ENCODE data around the gene NOMO2.
"Not testable (repeated sequence)": the region's sequence is repeated elsewhere in the genome, so short reads cannot be mapped to it uniquely, and the experiment has no call there.

Gene NOMO2

DNA sequence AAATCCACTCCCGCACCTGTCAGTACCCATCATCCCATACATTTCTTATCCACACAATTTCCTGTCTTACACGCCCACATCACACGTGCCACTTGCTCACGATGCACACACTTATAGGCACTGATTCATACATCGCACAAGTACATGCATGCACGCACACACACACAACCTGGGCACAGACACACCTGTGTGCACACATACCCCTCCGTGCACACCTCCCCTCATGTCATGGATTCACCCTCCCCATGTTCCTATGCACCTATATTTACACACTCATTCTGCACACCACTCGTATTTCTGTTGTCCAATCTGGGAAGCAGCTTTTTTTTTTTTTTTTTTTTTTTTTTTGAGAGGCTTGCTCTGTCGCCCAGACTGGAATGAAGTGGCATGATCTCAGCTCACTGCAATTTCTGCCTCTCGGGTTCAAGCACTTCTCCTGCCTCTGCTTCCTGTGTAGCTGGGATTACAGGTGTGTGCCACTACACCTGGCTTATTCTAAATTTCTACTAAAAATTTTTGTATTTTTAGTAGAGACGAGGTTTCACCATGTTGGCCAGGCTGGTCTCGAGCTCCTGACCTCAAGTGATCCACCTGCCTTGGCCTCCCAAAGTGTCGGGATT is 13.5 kb upstream of the NOMO2 start:
- not testable (repeated sequence) for DNase-seq (ENCODE audit: low spot score)

GRCh38 chr16:18573887-18574286 is 12.0 kb upstream of the NOMO2 start:
- not testable (repeated sequence) for DNase-seq (ENCODE audit: low spot score)

- DNase-seq (ENCODE audit: low spot score): not testable (repeated sequence)
Observed at GRCh38 chr16:18572973-18573372, 11.1 kb upstream of the NOMO2 start.

DNA sequence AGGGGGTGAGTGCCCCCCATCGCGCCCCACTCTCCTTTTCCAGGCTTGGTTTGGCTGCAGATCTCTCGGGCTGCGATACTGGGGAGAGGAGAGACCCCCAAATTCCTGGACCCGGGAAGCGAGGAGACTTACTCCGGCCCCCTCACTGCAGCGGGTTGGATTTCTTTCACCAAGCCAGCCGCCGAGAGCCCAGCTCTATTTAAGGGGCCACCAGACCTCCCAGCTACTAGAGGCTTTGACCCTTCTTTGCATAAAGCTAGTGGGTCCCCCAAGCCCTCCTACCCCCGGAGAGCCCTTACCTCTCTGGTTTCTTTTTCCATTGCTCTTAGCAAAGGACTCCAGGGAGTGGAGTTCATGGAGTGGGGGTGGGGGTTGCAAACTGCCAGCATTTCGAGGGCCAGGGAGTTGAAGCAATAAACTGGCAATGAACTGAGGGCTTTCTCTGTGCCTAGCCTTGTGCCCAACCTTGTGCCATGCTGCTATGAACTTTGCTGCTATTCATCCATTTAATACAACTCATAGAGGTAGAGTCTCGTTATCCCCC is 9.5 kb upstream of the NOMO2 start:
- DNase-seq (ENCODE audit: low spot score): not testable (repeated sequence)

DNA sequence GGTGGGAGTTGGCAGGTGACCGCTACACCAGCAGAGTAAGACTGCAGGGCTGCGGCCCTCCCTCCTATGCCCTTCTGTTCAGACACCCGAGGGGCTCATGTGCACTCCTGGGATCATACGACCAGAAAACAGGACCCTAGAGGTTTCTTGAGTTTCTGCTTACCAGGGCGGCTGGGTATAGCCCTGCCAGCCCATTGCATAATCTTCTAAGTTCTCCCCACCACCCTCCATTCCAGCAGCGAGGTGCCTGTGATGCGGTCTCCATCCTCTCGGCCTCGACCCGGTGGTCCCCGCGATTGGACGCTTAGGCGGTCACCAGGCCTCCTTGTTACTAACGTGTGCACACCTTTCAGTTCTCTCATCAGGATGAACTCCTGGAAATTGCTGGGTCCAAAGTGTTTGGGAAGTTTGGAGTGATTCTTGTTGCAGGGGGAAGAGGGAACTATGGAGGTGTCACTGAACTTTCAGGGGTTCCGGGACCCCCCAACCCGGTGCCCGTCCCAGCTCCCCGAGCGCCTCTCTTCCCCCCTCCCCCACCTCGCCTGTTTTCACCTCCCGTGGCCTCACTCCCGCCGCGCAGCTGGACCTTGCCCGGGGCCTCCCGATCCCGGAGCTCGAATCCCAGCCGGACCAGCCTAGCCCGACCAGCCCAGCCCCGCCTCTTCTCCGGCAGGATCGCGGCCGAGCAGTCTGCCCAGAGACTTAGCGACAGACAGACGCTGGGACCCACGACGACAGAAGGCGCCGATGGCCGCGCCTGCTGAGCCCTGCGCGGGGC is 8.8 kb upstream of the NOMO2 start:
- not testable (repeated sequence) for DNase-seq (ENCODE audit: low spot score)

- not testable (repeated sequence) for DNase-seq (ENCODE audit: low spot score)
Observed at GRCh38 chr16:18560416-18561220, 1.3 kb downstream of the NOMO2 start.

- DNase-seq (ENCODE audit: low spot score): not testable (repeated sequence)
Observed at GRCh38 chr16:18553671-18554070, 8.2 kb downstream of the NOMO2 start.

GRCh38 chr16:18547382-18547781 is 14.5 kb downstream of the NOMO2 start:
- DNase-seq (ENCODE audit: low spot score): not testable (repeated sequence)

DNA sequence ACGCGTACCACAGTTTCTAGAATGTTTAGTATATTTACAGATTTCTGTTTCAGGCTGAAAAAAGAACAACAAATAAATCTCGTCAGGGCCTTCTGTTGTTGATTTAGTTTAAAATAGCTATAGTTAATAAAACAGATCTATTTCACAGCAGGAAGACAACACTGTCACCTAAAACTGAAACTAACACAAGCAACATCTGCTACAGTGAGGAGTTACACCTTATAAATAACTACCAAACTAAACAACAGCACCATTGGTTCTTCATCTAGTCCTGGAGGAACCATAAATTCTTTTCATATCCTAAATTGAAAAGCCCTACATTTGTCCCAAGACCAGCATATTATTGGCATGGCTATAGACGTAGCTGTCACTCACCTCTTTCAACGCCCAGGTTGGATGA is 15.0 kb downstream of the NOMO2 start:
- DNase-seq (ENCODE audit: low spot score): not testable (repeated sequence)

DNA sequence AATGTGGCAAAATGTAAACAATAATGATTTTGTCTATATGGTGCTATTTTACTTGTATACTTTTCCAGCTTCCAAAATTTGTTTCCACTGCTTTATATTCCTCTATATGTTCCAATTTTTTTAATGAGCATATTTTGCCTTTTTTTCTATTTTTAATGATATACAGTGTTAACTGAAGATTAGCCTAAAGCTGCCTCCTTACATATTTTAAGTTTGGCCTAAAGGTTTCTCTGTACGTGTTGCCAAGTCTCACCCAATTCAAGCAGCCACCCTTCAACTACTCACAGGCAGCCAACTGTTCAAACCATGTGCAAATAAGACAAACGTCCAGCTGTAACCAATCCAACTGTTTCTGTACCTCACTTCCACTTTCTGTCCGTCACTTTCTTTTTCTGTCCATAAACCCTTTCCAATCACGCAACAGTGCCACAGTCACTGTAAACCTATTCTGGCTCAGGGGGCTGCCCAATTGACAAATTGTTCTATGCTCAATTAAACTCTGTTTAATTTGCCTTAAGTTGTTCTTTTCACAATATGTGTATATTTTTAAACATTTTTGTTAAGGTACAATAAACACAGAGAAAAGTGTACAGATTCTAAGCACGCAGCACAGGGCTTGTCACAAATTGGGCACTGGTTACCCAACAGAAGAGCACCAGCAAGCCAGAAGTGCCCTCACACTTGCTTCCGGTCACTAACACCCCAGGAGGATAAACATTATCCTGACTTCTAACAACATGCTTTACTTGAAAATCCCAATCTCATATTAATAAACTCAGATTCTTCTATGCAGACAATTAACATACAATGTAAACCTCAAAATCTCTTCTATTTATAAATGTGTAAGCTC is 17.4 kb downstream of the NOMO2 start:
- not testable (repeated sequence) for DNase-seq (ENCODE audit: low spot score)

GRCh38 chr16:18541912-18542311 is 20.0 kb downstream of the NOMO2 start:
- DNase-seq (ENCODE audit: low spot score): not testable (repeated sequence)

DNA sequence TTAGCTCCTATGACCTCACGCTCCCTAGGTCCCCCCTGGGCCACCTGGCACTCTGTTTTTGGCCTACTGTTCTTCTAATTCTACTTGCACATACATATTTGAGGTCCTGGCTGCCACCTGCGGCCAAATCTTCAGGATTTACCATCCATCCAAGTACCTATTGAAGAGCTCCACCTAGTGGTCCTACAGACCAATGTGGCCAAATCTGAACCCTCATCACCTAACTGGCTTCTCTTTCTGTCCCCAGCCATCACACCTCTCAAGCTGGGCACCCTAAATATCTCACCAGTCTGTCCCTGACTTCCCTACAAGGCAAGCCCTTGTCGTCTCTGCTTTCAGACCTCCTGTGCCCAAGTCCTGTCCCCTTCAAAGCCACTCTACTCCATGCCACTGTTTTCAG is 24.9 kb downstream of the NOMO2 start:
- DNase-seq (ENCODE audit: low spot score): not testable (repeated sequence)

DNA sequence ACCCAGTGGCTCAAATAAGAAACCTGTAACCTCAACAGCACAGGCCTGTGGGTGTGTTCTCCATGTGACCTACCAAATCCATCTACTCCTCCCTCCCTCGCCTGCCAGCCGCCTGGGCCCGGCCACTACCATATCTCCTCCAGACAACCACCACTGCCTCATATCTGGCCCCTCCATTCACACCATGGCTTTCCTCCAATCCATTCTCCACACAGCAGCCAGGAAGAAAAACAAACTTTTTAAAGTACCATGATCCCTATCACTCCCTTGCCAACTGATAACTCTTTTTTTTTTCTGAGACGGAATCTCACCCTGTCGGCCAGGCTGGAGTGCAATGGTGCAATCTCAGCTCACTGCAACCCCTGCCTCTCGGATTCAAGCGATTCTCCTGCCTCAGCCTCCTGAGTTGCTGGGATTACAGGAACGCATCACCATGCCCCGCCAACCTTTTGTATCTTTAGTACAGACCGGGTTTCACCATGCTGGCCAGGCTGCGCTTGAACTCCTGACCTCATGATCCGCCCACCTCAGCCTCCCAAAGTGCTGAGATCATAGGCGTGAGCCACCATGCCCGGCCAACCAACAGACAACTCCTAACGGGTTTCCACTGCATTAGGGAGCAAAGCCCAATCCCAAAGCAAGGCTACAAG is 26.3 kb downstream of the NOMO2 start:
- not testable (repeated sequence) for DNase-seq (ENCODE audit: low spot score)

DNA sequence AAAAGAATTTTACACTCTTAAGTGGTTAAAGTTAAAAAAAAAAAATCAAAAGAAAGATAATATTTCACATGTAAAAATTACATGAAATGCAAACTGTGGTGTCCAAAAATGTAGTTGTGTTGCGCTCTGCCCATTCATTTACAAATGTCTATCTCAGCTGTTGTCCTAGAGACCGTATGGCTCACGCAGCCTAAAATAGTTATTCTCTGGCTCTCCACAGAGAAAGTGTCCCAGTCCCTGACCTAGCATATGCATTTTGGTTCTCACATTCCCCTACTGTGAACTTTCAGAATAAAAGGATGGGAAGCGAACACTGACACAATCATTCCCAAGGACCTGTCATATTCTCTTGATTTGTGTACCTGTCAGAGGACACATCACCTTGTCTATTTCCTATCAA is 27.6 kb downstream of the NOMO2 start:
- not testable (repeated sequence) for DNase-seq (ENCODE audit: low spot score)

DNA sequence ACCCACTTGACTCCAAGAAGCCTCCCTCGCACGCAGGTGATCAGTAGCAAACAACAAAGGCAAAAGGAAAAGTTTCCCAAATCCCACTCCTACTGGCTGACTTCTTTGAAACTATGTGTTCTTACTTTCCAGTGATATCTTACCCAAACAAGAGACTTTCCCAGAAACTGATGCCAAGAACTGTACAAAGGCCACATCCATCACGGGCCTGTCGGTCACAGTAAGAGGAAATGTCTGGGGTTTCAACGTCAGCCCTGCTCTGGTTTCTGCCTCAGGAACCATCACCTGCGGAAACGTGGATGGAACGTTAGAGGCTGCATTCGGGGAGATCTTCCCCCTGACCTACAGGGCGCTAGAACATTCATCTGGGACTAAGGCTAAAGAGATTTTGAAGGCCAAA is 30.6 kb downstream of the NOMO2 start:
- not testable (repeated sequence) for DNase-seq (ENCODE audit: low spot score)

DNA sequence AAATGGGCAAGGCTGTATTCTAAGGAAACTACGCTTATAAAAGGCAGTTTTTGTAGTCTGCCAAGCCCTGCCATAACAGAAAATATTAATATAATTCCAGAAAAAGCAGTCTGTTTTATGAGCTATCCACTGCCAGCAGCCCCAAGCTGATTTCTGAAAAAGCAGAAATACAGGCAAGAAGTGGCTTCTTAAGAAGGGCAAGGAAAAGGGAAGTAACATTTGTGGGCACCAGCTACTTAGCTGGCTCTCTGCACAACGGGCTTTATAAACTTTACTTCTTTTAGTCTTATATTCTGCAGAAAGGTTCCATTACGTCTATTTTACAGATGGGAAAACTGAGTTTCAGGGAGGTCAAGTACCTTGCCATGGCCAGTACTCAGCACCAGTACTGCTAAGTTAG is 31.6 kb downstream of the NOMO2 start:
- DNase-seq (ENCODE audit: low spot score): not testable (repeated sequence)

- not testable (repeated sequence) for DNase-seq (ENCODE audit: low spot score)
Observed at GRCh38 chr16:18526547-18526946, 35.4 kb downstream of the NOMO2 start.

GRCh38 chr16:18525882-18526482 is 35.9 kb downstream of the NOMO2 start:
- DNase-seq (ENCODE audit: low spot score): not testable (repeated sequence)

GRCh38 chr16:18522637-18523036 is 39.3 kb downstream of the NOMO2 start:
- not testable (repeated sequence) for DNase-seq (ENCODE audit: low spot score)

GRCh38 chr16:18521445-18522181 is 40.3 kb downstream of the NOMO2 start:
- DNase-seq (ENCODE audit: low spot score): not testable (repeated sequence)
